Activated effector memory CD4-positive, alpha-beta T cell treated with anti-CD3 and anti-CD28 coated beads, Interleukin-2, amount 50 U/mL, for 16 hours (primary cell): ENCODE results near the gene FRMD5.
"Not testable (repeated sequence)": the region's sequence is repeated elsewhere in the genome, so short reads cannot be mapped to it uniquely, and the experiment has no call there.

ENCODE experiments used
- DNase-seq: peaks from one replicate; pipeline ENCODE4 v3.0.0-alpha.2; 2020

The FRMD5 gene

GRCh38 chr15:44087578-44088465 lies 107.2 kb downstream of the FRMD5 start:
- no peak for DNase-seq

- no peak for DNase-seq
Observed at GRCh38 chr15:44084770-44085169, 110.3 kb downstream of the FRMD5 start.

GRCh38 chr15:44084171-44084570 lies 110.9 kb downstream of the FRMD5 start:
- no peak for DNase-seq

- DNase-seq = no peak
Observed at GRCh38 chr15:44082558-44083157, 112.4 kb downstream of the FRMD5 start.

GRCh38 chr15:44081026-44082013 lies 113.8 kb downstream of the FRMD5 start:
- DNase-seq = no peak

- no peak for DNase-seq
Observed at GRCh38 chr15:44075535-44075934, 119.5 kb downstream of the FRMD5 start.

- DNase-seq = no peak
Observed at GRCh38 chr15:44069489-44069888, 125.6 kb downstream of the FRMD5 start.

- no peak for DNase-seq
Observed at GRCh38 chr15:44068347-44068746, 126.7 kb downstream of the FRMD5 start.

GRCh38 chr15:44066211-44066827 lies 128.8 kb downstream of the FRMD5 start:
- DNase-seq = peak; percentile 81

GRCh38 chr15:44064706-44065105 lies 130.4 kb downstream of the FRMD5 start:
- DNase-seq = no peak

- DNase-seq = no peak
Observed at GRCh38 chr15:44058126-44058525, 136.9 kb downstream of the FRMD5 start.

GRCh38 chr15:44045661-44046060 lies 149.4 kb downstream of the FRMD5 start:
- DNase-seq = no peak

- DNase-seq = no peak
Observed at GRCh38 chr15:44045217-44045616, 149.9 kb downstream of the FRMD5 start.

GRCh38 chr15:44038755-44039191 lies 156.3 kb downstream of the FRMD5 start:
- DNase-seq = no peak

- DNase-seq = no peak
Observed at GRCh38 chr15:44035781-44036699, 159.0 kb downstream of the FRMD5 start.

GRCh38 chr15:44034933-44035624 lies 160.0 kb downstream of the FRMD5 start:
- DNase-seq = no peak

GRCh38 chr15:44034334-44034733 lies 160.7 kb downstream of the FRMD5 start:
- no peak for DNase-seq

- DNase-seq = no peak
Observed at GRCh38 chr15:44033894-44034293, 161.2 kb downstream of the FRMD5 start.

GRCh38 chr15:44032820-44033219 lies 162.3 kb downstream of the FRMD5 start:
- DNase-seq = not testable (repeated sequence)

GRCh38 chr15:44029940-44030568 lies 165.0 kb downstream of the FRMD5 start:
- DNase-seq = no peak
